HepG2 (cell line): ENCODE measurements around the gene CLDN5.

Experiments
- EZH2 ChIP-seq: conservative IDR thresholded peaks from 2 replicates; pipeline ENCODE4 v1.6.1; 2012; ENCODE audit warnings: mild to moderate bottlenecking, low read depth, low read length, moderate library complexity
- TF ChIP-seq, protein P1 (sequence below): sonication (generic); formaldehyde crosslinking; IDR thresholded peaks from 2 replicates; pipeline ENCODE4 v1.8.1; 2022; ENCODE audit warnings: low read depth, mild to moderate bottlenecking, missing genetic modification reagents
- TF ChIP-seq, protein P2 (sequence below): sonication (generic); formaldehyde crosslinking; IDR thresholded peaks from 2 replicates; pipeline ENCODE4 v1.5.0; 2020; ENCODE audit warnings: missing genetic modification reagents

DNA sequence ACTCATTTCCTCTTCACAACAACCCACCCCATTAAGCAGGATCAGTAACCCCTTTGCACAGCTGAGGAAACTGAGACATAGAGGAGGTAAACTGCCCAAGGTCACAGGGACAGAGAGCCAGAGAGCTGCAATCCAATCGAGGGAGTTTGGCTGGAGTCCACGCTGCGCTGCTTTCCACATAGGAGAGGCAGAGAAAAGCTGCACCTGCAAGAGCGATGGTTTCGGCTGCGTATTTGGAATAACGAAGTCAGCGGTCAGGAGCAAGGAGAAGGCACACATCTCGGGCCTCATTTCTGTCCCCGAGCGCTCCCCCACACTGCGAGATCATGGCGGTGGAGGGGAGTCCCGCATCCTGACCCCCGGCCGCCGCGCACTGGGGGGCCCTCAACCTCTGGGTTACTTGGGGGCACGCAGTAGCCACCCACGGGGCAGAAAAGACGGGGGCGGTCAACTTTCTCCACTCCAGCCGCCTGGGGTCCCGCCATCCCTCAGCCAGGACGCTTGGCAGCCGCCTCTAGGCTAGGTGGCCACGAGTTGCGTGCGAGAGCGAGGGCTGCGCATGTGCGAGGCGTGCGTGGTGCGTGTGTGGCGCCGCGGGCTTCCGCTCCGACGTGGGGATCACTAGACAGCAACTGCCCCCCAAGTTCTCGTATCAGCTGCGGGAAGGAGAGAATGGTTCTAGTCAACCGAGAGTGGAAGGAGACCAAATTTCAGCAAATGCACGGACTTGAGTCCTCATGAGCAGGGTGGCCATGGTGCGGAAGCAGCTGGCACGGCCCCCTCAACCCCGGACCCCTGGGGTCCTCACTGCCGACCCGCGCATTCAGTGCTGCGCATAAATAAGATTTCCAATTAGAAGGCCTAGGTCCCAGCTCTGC lies 42.3 kb upstream of the CLDN5 start:
- TF ChIP-seq, protein P1, sequence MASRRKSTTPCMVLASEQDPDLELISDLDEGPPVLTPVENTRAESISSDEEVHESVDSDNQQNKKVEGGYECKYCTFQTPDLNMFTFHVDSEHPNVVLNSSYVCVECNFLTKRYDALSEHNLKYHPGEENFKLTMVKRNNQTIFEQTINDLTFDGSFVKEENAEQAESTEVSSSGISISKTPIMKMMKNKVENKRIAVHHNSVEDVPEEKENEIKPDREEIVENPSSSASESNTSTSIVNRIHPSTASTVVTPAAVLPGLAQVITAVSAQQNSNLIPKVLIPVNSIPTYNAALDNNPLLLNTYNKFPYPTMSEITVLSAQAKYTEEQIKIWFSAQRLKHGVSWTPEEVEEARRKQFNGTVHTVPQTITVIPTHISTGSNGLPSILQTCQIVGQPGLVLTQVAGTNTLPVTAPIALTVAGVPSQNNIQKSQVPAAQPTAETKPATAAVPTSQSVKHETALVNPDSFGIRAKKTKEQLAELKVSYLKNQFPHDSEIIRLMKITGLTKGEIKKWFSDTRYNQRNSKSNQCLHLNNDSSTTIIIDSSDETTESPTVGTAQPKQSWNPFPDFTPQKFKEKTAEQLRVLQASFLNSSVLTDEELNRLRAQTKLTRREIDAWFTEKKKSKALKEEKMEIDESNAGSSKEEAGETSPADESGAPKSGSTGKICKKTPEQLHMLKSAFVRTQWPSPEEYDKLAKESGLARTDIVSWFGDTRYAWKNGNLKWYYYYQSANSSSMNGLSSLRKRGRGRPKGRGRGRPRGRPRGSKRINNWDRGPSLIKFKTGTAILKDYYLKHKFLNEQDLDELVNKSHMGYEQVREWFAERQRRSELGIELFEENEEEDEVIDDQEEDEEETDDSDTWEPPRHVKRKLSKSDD: no peak
- TF ChIP-seq, protein P2, sequence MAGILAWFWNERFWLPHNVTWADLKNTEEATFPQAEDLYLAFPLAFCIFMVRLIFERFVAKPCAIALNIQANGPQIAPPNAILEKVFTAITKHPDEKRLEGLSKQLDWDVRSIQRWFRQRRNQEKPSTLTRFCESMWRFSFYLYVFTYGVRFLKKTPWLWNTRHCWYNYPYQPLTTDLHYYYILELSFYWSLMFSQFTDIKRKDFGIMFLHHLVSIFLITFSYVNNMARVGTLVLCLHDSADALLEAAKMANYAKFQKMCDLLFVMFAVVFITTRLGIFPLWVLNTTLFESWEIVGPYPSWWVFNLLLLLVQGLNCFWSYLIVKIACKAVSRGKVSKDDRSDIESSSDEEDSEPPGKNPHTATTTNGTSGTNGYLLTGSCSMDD (CRISPR knock-in tag): no peak
- TF ChIP-seq EZH2: no peak
